HEK293 (cell line): ENCODE data around the gene PACS1.
A peak's percentile ranks its signal among the peaks of the same experiment; 100 is the strongest.

Source experiments
- CTCF ChIA-PET: fragments of 350-600 bp; formaldehyde crosslinking; extraction: SDS; loops from one replicate; lab custom pipeline; 2021; ENCODE audit warnings: antibody characterized with exemption; lab: Yijun Ruan, JAX
- POLR2A ChIA-PET: fragments of 300-600 bp; formaldehyde crosslinking; extraction: SDS; loops from one replicate; lab custom pipeline; 2020; ENCODE audit warnings: antibody characterized with exemption, inconsistent platforms; lab: Yijun Ruan, JAX
- H3K27ac ChIP-seq: fragments of 200-500 bp; sonication (Bioruptor generic); 2 replicates; pipeline ENCODE4 v1.5.1; 2014; ENCODE audit warnings: low read depth, low read length, control low read depth, inconsistent platforms; ENCODE audit errors: extremely low read depth
- H3K36me3 ChIP-seq, 2 experiments: fragments of 200-500 bp in 1 of 2; sonication (Bioruptor generic) in 1 of 2; 1 replicate in 1 of 2; 2 replicates in 1 of 2; pipeline ENCODE4 v1.5.1; 2014 to 2017; ENCODE audit warnings: inconsistent platforms in 2 of 2, low read length in 2 of 2; ENCODE audit not compliant: control insufficient read depth in 2 of 2, insufficient read depth in 1 of 2
- H3K4me1 ChIP-seq: fragments of 200-500 bp; sonication (Bioruptor generic); 2 replicates; pipeline ENCODE4 v1.5.1; 2014; ENCODE audit warnings: mild to moderate bottlenecking, low read length, inconsistent platforms; ENCODE audit not compliant: control insufficient read depth, insufficient read depth
- H3K4me3 ChIP-seq: 2 replicates; pipeline ENCODE4 v1.5.1; 2011; ENCODE audit warnings: low read depth, mild to moderate bottlenecking, control low read depth, low read length, moderate library complexity
- H3K9me3 ChIP-seq: fragments of 200-500 bp; sonication (Bioruptor generic); 2 replicates; pipeline ENCODE4 v1.5.1; 2014; ENCODE audit warnings: low read depth, low read length, inconsistent platforms; ENCODE audit not compliant: control insufficient read depth, insufficient read depth
- BCL11A ChIP-seq: fragments of 450-650 bp; formaldehyde crosslinking; IDR thresholded peaks from 2 replicates; pipeline ENCODE4 v1.5.1; 2016; ENCODE audit warnings: low read depth, missing biosample characterization, missing genetic modification characterization
- HOXD13 ChIP-seq: sonication (generic); formaldehyde crosslinking; IDR thresholded peaks from 2 replicates; pipeline ENCODE4 v1.8.0; 2022; ENCODE audit warnings: missing genetic modification reagents, borderline replicate concordance
- MYNN ChIP-seq: fragments of 450-650 bp; formaldehyde crosslinking; IDR thresholded peaks from 2 replicates; pipeline ENCODE4 v1.5.1; 2016; ENCODE audit warnings: missing biosample characterization, missing genetic modification characterization, borderline replicate concordance
- SCRT2 ChIP-seq: fragments of 450-650 bp; formaldehyde crosslinking; IDR thresholded peaks from 2 replicates; pipeline ENCODE4 v1.5.1; 2016; ENCODE audit warnings: missing biosample characterization, missing genetic modification characterization
- SP2 ChIP-seq: fragments of 450-650 bp; formaldehyde crosslinking; IDR thresholded peaks from 2 replicates; pipeline ENCODE4 v1.5.1; 2016; ENCODE audit warnings: missing biosample characterization, missing genetic modification characterization
- SP3 ChIP-seq: fragments of 450-650 bp; formaldehyde crosslinking; IDR thresholded peaks from 2 replicates; pipeline ENCODE4 v1.5.1; 2016; ENCODE audit warnings: missing biosample characterization, missing genetic modification characterization
- ZFP69B ChIP-seq: fragments of 450-650 bp; formaldehyde crosslinking; IDR thresholded peaks from 2 replicates; pipeline ENCODE4 v1.5.1; 2016; ENCODE audit warnings: missing biosample characterization, missing genetic modification characterization
- ZNF112 ChIP-seq: fragments of 450-650 bp; formaldehyde crosslinking; IDR thresholded peaks from 2 replicates; pipeline ENCODE4 v1.5.0; 2017; ENCODE audit warnings: missing biosample characterization, missing genetic modification characterization
- ZNF140 ChIP-seq: fragments of 450-650 bp; formaldehyde crosslinking; IDR thresholded peaks from 2 replicates; pipeline ENCODE4 v1.5.1; 2016; ENCODE audit warnings: missing biosample characterization, missing genetic modification characterization
- ZNF146 ChIP-seq: fragments of 450-650 bp; formaldehyde crosslinking; IDR thresholded peaks from 2 replicates; pipeline ENCODE4 v1.5.1; 2016; ENCODE audit warnings: missing biosample characterization, missing genetic modification characterization
- ZNF223 ChIP-seq: fragments of 450-650 bp; formaldehyde crosslinking; IDR thresholded peaks from 2 replicates; pipeline ENCODE4 v1.5.1; 2016; ENCODE audit warnings: missing biosample characterization, missing genetic modification characterization
- ZNF23 ChIP-seq: fragments of 450-650 bp; formaldehyde crosslinking; IDR thresholded peaks from 2 replicates; pipeline ENCODE4 v1.5.1; 2016; ENCODE audit warnings: missing biosample characterization, missing genetic modification characterization, borderline replicate concordance
- ZNF292 ChIP-seq: fragments of 450-650 bp; formaldehyde crosslinking; IDR thresholded peaks from 2 replicates; pipeline ENCODE4 v1.5.1; 2016; ENCODE audit warnings: low read depth, missing biosample characterization, missing genetic modification characterization, borderline replicate concordance
- ZNF398 ChIP-seq: fragments of 450-650 bp; formaldehyde crosslinking; IDR thresholded peaks from 2 replicates; pipeline ENCODE4 v1.5.1; 2017; ENCODE audit warnings: missing biosample characterization, missing genetic modification characterization
- ZNF513 ChIP-seq: fragments of 450-650 bp; IDR thresholded peaks from 2 replicates; pipeline ENCODE4 v1.5.1; 2018; ENCODE audit warnings: missing biosample characterization, missing genetic modification characterization
- ZNF624 ChIP-seq: fragments of 450-650 bp; formaldehyde crosslinking; IDR thresholded peaks from 2 replicates; pipeline ENCODE4 v1.5.1; 2017; ENCODE audit warnings: missing biosample characterization, missing genetic modification characterization
- ZNF792 ChIP-seq: fragments of 450-650 bp; formaldehyde crosslinking; IDR thresholded peaks from 2 replicates; pipeline ENCODE4 v1.5.1; 2016; ENCODE audit warnings: missing biosample characterization, missing genetic modification characterization
- ZNF830 ChIP-seq: fragments of 450-650 bp; IDR thresholded peaks from 2 replicates; pipeline ENCODE4 v1.5.0; 2018; ENCODE audit warnings: missing biosample characterization, missing genetic modification characterization, low read depth, mild to moderate bottlenecking, moderate library complexity
- ZSCAN16 ChIP-seq: fragments of 450-650 bp; formaldehyde crosslinking; IDR thresholded peaks from 2 replicates; pipeline ENCODE4 v1.5.1; 2016; ENCODE audit warnings: missing biosample characterization, missing genetic modification characterization
- TF ChIP-seq, protein P1 (sequence below): fragments of 450-650 bp; formaldehyde crosslinking; IDR thresholded peaks from 2 replicates; pipeline ENCODE4 v1.5.1; 2016; ENCODE audit warnings: missing biosample characterization, missing genetic modification characterization
- TF ChIP-seq, protein P2 (sequence below): fragments of 450-650 bp; formaldehyde crosslinking; IDR thresholded peaks from 2 replicates; pipeline ENCODE4 v1.5.1; 2016; ENCODE audit warnings: missing biosample characterization, missing genetic modification characterization, low read depth
- TF ChIP-seq, protein P3 (sequence below): fragments of 450-650 bp; formaldehyde crosslinking; optimal IDR thresholded peaks from 2 replicates; pipeline ENCODE3; 2016; ENCODE audit warnings: missing biosample characterization, mild to moderate bottlenecking, missing genetic modification characterization

Gene PACS1

GRCh38 chr11:66267039-66267378, 196.9 kb downstream of the PACS1 start (continued):
- TF ChIP-seq ZNF140 (tag by site-specific recombination) (no peak), ZNF398 (no peak), ZNF23 (tag by site-specific recombination) (no peak)

DNA sequence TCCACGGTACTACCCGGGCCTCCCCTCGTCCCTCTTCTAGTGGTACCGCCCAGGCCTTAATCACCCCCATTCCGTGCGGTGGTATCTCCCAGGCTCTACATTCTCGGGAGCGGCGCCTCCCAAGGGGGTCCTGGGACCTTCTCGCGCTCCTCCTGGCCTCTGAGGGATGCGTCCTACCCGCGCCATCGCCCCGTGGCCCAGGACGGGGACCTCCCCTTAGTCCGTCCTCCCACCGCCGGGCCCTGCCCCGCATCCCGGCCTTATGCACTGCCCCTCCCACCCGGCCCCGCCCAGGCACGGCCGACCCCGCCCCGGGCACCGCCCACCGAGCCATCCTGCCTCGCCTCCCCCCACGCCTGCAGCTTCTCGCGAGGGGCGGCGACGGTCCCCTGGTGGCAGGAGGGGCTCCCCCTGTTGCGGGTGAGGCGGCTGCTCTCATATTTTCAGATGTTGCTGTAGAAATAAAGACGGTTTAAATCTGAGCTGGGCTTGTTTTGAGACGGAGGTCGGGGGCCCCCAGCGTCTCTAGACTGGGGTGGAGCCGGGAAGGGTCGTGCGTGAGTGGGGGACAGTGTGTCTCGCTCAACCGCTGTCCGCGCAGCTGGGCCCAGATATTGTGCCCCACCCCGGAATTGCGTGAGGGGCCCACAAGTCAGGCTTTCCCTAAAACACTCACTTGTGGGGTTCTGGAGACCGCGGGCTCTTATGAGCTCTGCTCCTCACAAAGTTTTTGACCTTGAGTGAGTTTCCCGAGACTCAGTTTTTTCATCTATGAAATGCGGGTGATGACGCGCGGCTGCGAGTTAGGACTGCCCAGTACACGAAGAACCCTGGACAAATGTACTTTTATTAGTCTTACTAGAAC, 197.5 kb downstream of the PACS1 start:
- no peaks in the 10 kb centered on the region for H3K9me3 ChIP-seq
- POLR2A ChIA-PET = interaction anchor here (0.5 to 1.8 kb wide), 10 partner anchors 8 to 408 kb away, joined by 3 to 9 read pairs (median 5); partner anchors contain the start of genes CNIH2, DPP3, MUS81 and YIF1A
- CTCF ChIA-PET = interaction anchor here (0.5 to 1.4 kb wide), 8 partner anchors 11 to 379 kb away, joined by 3 to 6 read pairs (median 4); partner anchors contain the start of genes FIBP and YIF1A
- peak overlapping the region; percentile 45 for H3K4me3 ChIP-seq
- peaks cover 0 to 66% of the 10 kb centered on the region in 2 experiments; a peak in 2 of 3 replicates for H3K36me3 ChIP-seq
- H3K4me1 ChIP-seq = peaks cover 2% of the 10 kb centered on the region; the same call in 1 of the 2 replicates
- peak overlapping the region; percentile 73 for H3K27ac ChIP-seq
- TF ChIP-seq ZNF223 (no peak), ZNF398 (peak; percentile 37; the same call in 1 of the 2 replicates), MYNN (no peak), SP2 (tag by site-specific recombination) (peak; percentile 79), SCRT2 (peak; percentile 33; the same call in 1 of the 2 replicates), ZSCAN16 (no peak), ZNF792 (tag by site-specific recombination) (no peak), ZNF292 (no peak), BCL11A (tag by site-specific recombination) (no peak), ZNF830 (tag by site-specific recombination) (no peak), ZFP69B (tag by site-specific recombination) (peak; percentile 67; the same call in 1 of the 2 replicates), HOXD13 (CRISPR knock-in tag) (no peak), ZNF146 (no peak), ZNF513 (tag by site-specific recombination) (no peak), ZNF23 (tag by site-specific recombination) (no peak), ZNF624 (tag by site-specific recombination) (no peak), SP3 (tag by site-specific recombination) (peak; percentile 83), ZNF112 (tag by site-specific recombination) (no peak)
- TF ChIP-seq, protein P1, sequence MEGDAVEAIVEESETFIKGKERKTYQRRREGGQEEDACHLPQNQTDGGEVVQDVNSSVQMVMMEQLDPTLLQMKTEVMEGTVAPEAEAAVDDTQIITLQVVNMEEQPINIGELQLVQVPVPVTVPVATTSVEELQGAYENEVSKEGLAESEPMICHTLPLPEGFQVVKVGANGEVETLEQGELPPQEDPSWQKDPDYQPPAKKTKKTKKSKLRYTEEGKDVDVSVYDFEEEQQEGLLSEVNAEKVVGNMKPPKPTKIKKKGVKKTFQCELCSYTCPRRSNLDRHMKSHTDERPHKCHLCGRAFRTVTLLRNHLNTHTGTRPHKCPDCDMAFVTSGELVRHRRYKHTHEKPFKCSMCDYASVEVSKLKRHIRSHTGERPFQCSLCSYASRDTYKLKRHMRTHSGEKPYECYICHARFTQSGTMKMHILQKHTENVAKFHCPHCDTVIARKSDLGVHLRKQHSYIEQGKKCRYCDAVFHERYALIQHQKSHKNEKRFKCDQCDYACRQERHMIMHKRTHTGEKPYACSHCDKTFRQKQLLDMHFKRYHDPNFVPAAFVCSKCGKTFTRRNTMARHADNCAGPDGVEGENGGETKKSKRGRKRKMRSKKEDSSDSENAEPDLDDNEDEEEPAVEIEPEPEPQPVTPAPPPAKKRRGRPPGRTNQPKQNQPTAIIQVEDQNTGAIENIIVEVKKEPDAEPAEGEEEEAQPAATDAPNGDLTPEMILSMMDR (tag by site-specific recombination) = peak; percentile 52; the same call in 1 of the 2 replicates
- TF ChIP-seq, protein P2, sequence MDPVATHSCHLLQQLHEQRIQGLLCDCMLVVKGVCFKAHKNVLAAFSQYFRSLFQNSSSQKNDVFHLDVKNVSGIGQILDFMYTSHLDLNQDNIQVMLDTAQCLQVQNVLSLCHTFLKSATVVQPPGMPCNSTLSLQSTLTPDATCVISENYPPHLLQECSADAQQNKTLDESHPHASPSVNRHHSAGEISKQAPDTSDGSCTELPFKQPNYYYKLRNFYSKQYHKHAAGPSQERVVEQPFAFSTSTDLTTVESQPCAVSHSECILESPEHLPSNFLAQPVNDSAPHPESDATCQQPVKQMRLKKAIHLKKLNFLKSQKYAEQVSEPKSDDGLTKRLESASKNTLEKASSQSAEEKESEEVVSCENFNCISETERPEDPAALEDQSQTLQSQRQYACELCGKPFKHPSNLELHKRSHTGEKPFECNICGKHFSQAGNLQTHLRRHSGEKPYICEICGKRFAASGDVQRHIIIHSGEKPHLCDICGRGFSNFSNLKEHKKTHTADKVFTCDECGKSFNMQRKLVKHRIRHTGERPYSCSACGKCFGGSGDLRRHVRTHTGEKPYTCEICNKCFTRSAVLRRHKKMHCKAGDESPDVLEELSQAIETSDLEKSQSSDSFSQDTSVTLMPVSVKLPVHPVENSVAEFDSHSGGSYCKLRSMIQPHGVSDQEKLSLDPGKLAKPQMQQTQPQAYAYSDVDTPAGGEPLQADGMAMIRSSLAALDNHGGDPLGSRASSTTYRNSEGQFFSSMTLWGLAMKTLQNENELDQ = no peak
- TF ChIP-seq, protein P3, sequence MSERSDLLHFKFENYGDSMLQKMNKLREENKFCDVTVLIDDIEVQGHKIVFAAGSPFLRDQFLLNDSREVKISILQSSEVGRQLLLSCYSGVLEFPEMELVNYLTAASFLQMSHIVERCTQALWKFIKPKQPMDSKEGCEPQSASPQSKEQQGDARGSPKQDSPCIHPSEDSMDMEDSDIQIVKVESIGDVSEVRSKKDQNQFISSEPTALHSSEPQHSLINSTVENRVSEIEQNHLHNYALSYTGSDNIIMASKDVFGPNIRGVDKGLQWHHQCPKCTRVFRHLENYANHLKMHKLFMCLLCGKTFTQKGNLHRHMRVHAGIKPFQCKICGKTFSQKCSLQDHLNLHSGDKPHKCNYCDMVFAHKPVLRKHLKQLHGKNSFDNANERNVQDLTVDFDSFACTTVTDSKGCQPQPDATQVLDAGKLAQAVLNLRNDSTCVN (tag by site-specific recombination) = peak; percentile 25
